ENCODE measurements around the gene KRR1.

KRR1 gene

GRCh38 chr12:75549989-75550388 lies 38.6 kb upstream of the KRR1 start:
- no peaks in the 10 kb centered on the region for H3K36me3 ChIP-seq (ENCODE audit: control insufficient read depth in 2 of 2, insufficient read depth in 2 of 2, low read length in 2 of 2)
- no peak overlapping the region for H3K9ac ChIP-seq (ENCODE audit: low read depth in 1 of 2, low read length in 2 of 2)
- no peak overlapping the region for H3K4me3 ChIP-seq (ENCODE audit: low read length in 2 of 2)
- no peaks in the 10 kb centered on the region for H3K27me3 ChIP-seq (ENCODE audit: control insufficient read depth in 2 of 2, insufficient read depth in 2 of 2, low read length in 2 of 2)
- H3K9me3 ChIP-seq (ENCODE audit: control insufficient read depth in 2 of 2, low read length in 2 of 2): no peaks in the 10 kb centered on the region
- no peaks in the 10 kb centered on the region for H3K4me1 ChIP-seq (ENCODE audit: control insufficient read depth in 2 of 2, insufficient read depth in 2 of 2, low read length in 2 of 2)
- H3K27ac ChIP-seq (ENCODE audit: low read depth in 2 of 2, low read length in 2 of 2): no peak overlapping the region

GRCh38 chr12:75548879-75549278 lies 37.5 kb upstream of the KRR1 start:
- Histone ChIP-seq H3K9me3 (ENCODE audit: control insufficient read depth in 2 of 2, low read length in 2 of 2) (no peaks in the 10 kb centered on the region), H3K27me3 (ENCODE audit: control insufficient read depth in 2 of 2, insufficient read depth in 2 of 2, low read length in 2 of 2) (no peaks in the 10 kb centered on the region), H3K9ac (ENCODE audit: low read depth in 1 of 2, low read length in 2 of 2) (no peak overlapping the region), H3K36me3 (ENCODE audit: control insufficient read depth in 2 of 2, insufficient read depth in 2 of 2, low read length in 2 of 2) (no peaks in the 10 kb centered on the region), H3K4me3 (ENCODE audit: low read length in 2 of 2) (no peak overlapping the region), H3K4me1 (ENCODE audit: control insufficient read depth in 2 of 2, insufficient read depth in 2 of 2, low read length in 2 of 2) (no peaks in the 10 kb centered on the region), H3K27ac (ENCODE audit: low read depth in 2 of 2, low read length in 2 of 2) (no peak overlapping the region)

- Histone ChIP-seq H3K27ac (ENCODE audit: low read depth in 2 of 2, low read length in 2 of 2) (no peak overlapping the region), H3K9me3 (ENCODE audit: control insufficient read depth in 2 of 2, low read length in 2 of 2) (no peaks in the 10 kb centered on the region), H3K4me3 (ENCODE audit: low read length in 2 of 2) (no peak overlapping the region)
Observed at GRCh38 chr12:75545636-75546035, 34.2 kb upstream of the KRR1 start.

GRCh38 chr12:75543529-75543928 lies 32.1 kb upstream of the KRR1 start:
- Histone ChIP-seq H3K9me3 (ENCODE audit: control insufficient read depth in 2 of 2, low read length in 2 of 2) (no peaks in the 10 kb centered on the region), H3K4me1 (ENCODE audit: control insufficient read depth in 2 of 2, insufficient read depth in 2 of 2, low read length in 2 of 2) (no peaks in the 10 kb centered on the region), H3K27me3 (ENCODE audit: control insufficient read depth in 2 of 2, insufficient read depth in 2 of 2, low read length in 2 of 2) (no peaks in the 10 kb centered on the region), H3K27ac (ENCODE audit: low read depth in 2 of 2, low read length in 2 of 2) (no peak overlapping the region), H3K4me3 (ENCODE audit: low read length in 2 of 2) (no peak overlapping the region), H3K36me3 (ENCODE audit: control insufficient read depth in 2 of 2, insufficient read depth in 2 of 2, low read length in 2 of 2) (no peaks in the 10 kb centered on the region), H3K9ac (ENCODE audit: low read depth in 1 of 2, low read length in 2 of 2) (no peak overlapping the region)

More at GRCh38 chr12:75545636-75546035, 34.2 kb upstream of the KRR1 start:
- Histone ChIP-seq H3K9ac (ENCODE audit: low read depth in 1 of 2, low read length in 2 of 2) (no peak overlapping the region), H3K27me3 (ENCODE audit: control insufficient read depth in 2 of 2, insufficient read depth in 2 of 2, low read length in 2 of 2) (no peaks in the 10 kb centered on the region), H3K36me3 (ENCODE audit: control insufficient read depth in 2 of 2, insufficient read depth in 2 of 2, low read length in 2 of 2) (no peaks in the 10 kb centered on the region), H3K4me1 (ENCODE audit: control insufficient read depth in 2 of 2, insufficient read depth in 2 of 2, low read length in 2 of 2) (no peaks in the 10 kb centered on the region)

GRCh38 chr12:75542942-75543341 lies 31.5 kb upstream of the KRR1 start:
- Histone ChIP-seq H3K27ac (ENCODE audit: low read depth in 2 of 2, low read length in 2 of 2) (no peak overlapping the region), H3K4me1 (ENCODE audit: control insufficient read depth in 2 of 2, insufficient read depth in 2 of 2, low read length in 2 of 2) (no peaks in the 10 kb centered on the region), H3K9me3 (ENCODE audit: control insufficient read depth in 2 of 2, low read length in 2 of 2) (no peaks in the 10 kb centered on the region), H3K4me3 (ENCODE audit: low read length in 2 of 2) (no peak overlapping the region), H3K27me3 (ENCODE audit: control insufficient read depth in 2 of 2, insufficient read depth in 2 of 2, low read length in 2 of 2) (no peaks in the 10 kb centered on the region), H3K9ac (ENCODE audit: low read depth in 1 of 2, low read length in 2 of 2) (no peak overlapping the region), H3K36me3 (ENCODE audit: control insufficient read depth in 2 of 2, insufficient read depth in 2 of 2, low read length in 2 of 2) (no peaks in the 10 kb centered on the region)

- Histone ChIP-seq H3K9me3 (ENCODE audit: control insufficient read depth in 2 of 2, low read length in 2 of 2) (no peaks in the 10 kb centered on the region), H3K9ac (ENCODE audit: low read depth in 1 of 2, low read length in 2 of 2) (no peak overlapping the region), H3K36me3 (ENCODE audit: control insufficient read depth in 2 of 2, insufficient read depth in 2 of 2, low read length in 2 of 2) (no peaks in the 10 kb centered on the region), H3K27ac (ENCODE audit: low read depth in 2 of 2, low read length in 2 of 2) (no peak overlapping the region), H3K4me3 (ENCODE audit: low read length in 2 of 2) (no peak overlapping the region), H3K27me3 (ENCODE audit: control insufficient read depth in 2 of 2, insufficient read depth in 2 of 2, low read length in 2 of 2) (no peaks in the 10 kb centered on the region), H3K4me1 (ENCODE audit: control insufficient read depth in 2 of 2, insufficient read depth in 2 of 2, low read length in 2 of 2) (no peaks in the 10 kb centered on the region)
Observed at GRCh38 chr12:75539889-75540288, 28.5 kb upstream of the KRR1 start.

- no peaks in the 10 kb centered on the region for H3K9me3 ChIP-seq (ENCODE audit: control insufficient read depth in 2 of 2, low read length in 2 of 2)
- no peaks in the 10 kb centered on the region for H3K4me1 ChIP-seq (ENCODE audit: control insufficient read depth in 2 of 2, insufficient read depth in 2 of 2, low read length in 2 of 2)
- H3K27me3 ChIP-seq (ENCODE audit: control insufficient read depth in 2 of 2, insufficient read depth in 2 of 2, low read length in 2 of 2): no peaks in the 10 kb centered on the region
- no peak overlapping the region for H3K9ac ChIP-seq (ENCODE audit: low read depth in 1 of 2, low read length in 2 of 2)
- no peak overlapping the region for H3K4me3 ChIP-seq (ENCODE audit: low read length in 2 of 2)
- H3K36me3 ChIP-seq (ENCODE audit: control insufficient read depth in 2 of 2, insufficient read depth in 2 of 2, low read length in 2 of 2): no peaks in the 10 kb centered on the region
- no peak overlapping the region for H3K27ac ChIP-seq (ENCODE audit: low read depth in 2 of 2, low read length in 2 of 2)
Observed at GRCh38 chr12:75533239-75533638, 21.8 kb upstream of the KRR1 start.

GRCh38 chr12:75529826-75530225 lies 18.4 kb upstream of the KRR1 start:
- Histone ChIP-seq H3K9me3 (ENCODE audit: control insufficient read depth in 2 of 2, low read length in 2 of 2) (no peaks in the 10 kb centered on the region), H3K27ac (ENCODE audit: low read depth in 2 of 2, low read length in 2 of 2) (no peak overlapping the region), H3K4me3 (ENCODE audit: low read length in 2 of 2) (no peak overlapping the region), H3K27me3 (ENCODE audit: control insufficient read depth in 2 of 2, insufficient read depth in 2 of 2, low read length in 2 of 2) (no peaks in the 10 kb centered on the region), H3K9ac (ENCODE audit: low read depth in 1 of 2, low read length in 2 of 2) (no peak overlapping the region), H3K36me3 (ENCODE audit: control insufficient read depth in 2 of 2, insufficient read depth in 2 of 2, low read length in 2 of 2) (no peaks in the 10 kb centered on the region), H3K4me1 (ENCODE audit: control insufficient read depth in 2 of 2, insufficient read depth in 2 of 2, low read length in 2 of 2) (no peaks in the 10 kb centered on the region)

- Histone ChIP-seq H3K36me3 (ENCODE audit: control insufficient read depth in 2 of 2, insufficient read depth in 2 of 2, low read length in 2 of 2) (no peaks in the 10 kb centered on the region), H3K4me3 (ENCODE audit: low read length in 2 of 2) (no peak overlapping the region), H3K27me3 (ENCODE audit: control insufficient read depth in 2 of 2, insufficient read depth in 2 of 2, low read length in 2 of 2) (no peaks in the 10 kb centered on the region), H3K9me3 (ENCODE audit: control insufficient read depth in 2 of 2, low read length in 2 of 2) (no peaks in the 10 kb centered on the region), H3K4me1 (ENCODE audit: control insufficient read depth in 2 of 2, insufficient read depth in 2 of 2, low read length in 2 of 2) (no peaks in the 10 kb centered on the region), H3K27ac (ENCODE audit: low read depth in 2 of 2, low read length in 2 of 2) (no peak overlapping the region), H3K9ac (ENCODE audit: low read depth in 1 of 2, low read length in 2 of 2) (no peak overlapping the region)
Observed at GRCh38 chr12:75529316-75529715, 17.9 kb upstream of the KRR1 start.

GRCh38 chr12:75528692-75529091 lies 17.3 kb upstream of the KRR1 start:
- Histone ChIP-seq H3K36me3 (ENCODE audit: control insufficient read depth in 2 of 2, insufficient read depth in 2 of 2, low read length in 2 of 2) (no peaks in the 10 kb centered on the region), H3K9me3 (ENCODE audit: control insufficient read depth in 2 of 2, low read length in 2 of 2) (no peaks in the 10 kb centered on the region), H3K4me3 (ENCODE audit: low read length in 2 of 2) (no peak overlapping the region), H3K27ac (ENCODE audit: low read depth in 2 of 2, low read length in 2 of 2) (no peak overlapping the region), H3K9ac (ENCODE audit: low read depth in 1 of 2, low read length in 2 of 2) (no peak overlapping the region), H3K4me1 (ENCODE audit: control insufficient read depth in 2 of 2, insufficient read depth in 2 of 2, low read length in 2 of 2) (no peaks in the 10 kb centered on the region), H3K27me3 (ENCODE audit: control insufficient read depth in 2 of 2, insufficient read depth in 2 of 2, low read length in 2 of 2) (no peaks in the 10 kb centered on the region)

GRCh38 chr12:75528272-75528671 lies 16.9 kb upstream of the KRR1 start:
- H3K27ac ChIP-seq (ENCODE audit: low read depth in 2 of 2, low read length in 2 of 2): no peak overlapping the region
- H3K9me3 ChIP-seq (ENCODE audit: control insufficient read depth in 2 of 2, low read length in 2 of 2): no peaks in the 10 kb centered on the region
- no peak overlapping the region for H3K9ac ChIP-seq (ENCODE audit: low read depth in 1 of 2, low read length in 2 of 2)

More at GRCh38 chr12:75528272-75528671, 16.9 kb upstream of the KRR1 start:
- H3K4me1 ChIP-seq (ENCODE audit: control insufficient read depth in 2 of 2, insufficient read depth in 2 of 2, low read length in 2 of 2): no peaks in the 10 kb centered on the region
- H3K27me3 ChIP-seq (ENCODE audit: control insufficient read depth in 2 of 2, insufficient read depth in 2 of 2, low read length in 2 of 2): no peaks in the 10 kb centered on the region
- H3K36me3 ChIP-seq (ENCODE audit: control insufficient read depth in 2 of 2, insufficient read depth in 2 of 2, low read length in 2 of 2): no peaks in the 10 kb centered on the region
- no peak overlapping the region for H3K4me3 ChIP-seq (ENCODE audit: low read length in 2 of 2)
